ENCODE data around the gene TMEM178A. TPM values are rescaled to one million over a fixed set of nuclear protein-coding genes. Genes with fewer than 3 reads are reported as not detected.

Gene TMEM178A
- total and polyA plus RNA-seq, 2 of the 8 experiments (the other 6 are each of a cell fraction or from before 2014, with no cell fraction given), result 11.2 to 14.9 TPM

- no peak overlapping the region for H3K23ac ChIP-seq (ENCODE audit: insufficient read length)
- DNase-seq (ENCODE audit: low read depth in 1 of 2, low spot score in 2 of 2) (no peak), FAIRE-seq (no peak)
- no peaks in the 10 kb centered on the region for H3K27me3 ChIP-seq (replicated peaks in 1 of 4; ENCODE audit: control insufficient read depth in 3 of 4, extremely low read depth in 1 of 4, insufficient read depth in 3 of 4, low read length in 3 of 4)
- H3K4ac ChIP-seq (replicated peaks; ENCODE audit: insufficient read length, low read depth, low read length), result no peak overlapping the region
- no peak overlapping the region for H4K91ac ChIP-seq (replicated peaks; ENCODE audit: insufficient read length, low read length)
- H2BK12ac ChIP-seq (ENCODE audit: low read depth, low read length), result no peak overlapping the region
- no peaks in the 10 kb centered on the region for H3K9me3 ChIP-seq (ENCODE audit: insufficient read depth in 2 of 2, low read depth in 1 of 2, low read length in 1 of 2)
- H3K79me1 ChIP-seq (ENCODE audit: low read depth, low read length), result no peaks in the 10 kb centered on the region
- H3K18ac ChIP-seq (ENCODE audit: extremely low read depth, low read length), result no peak overlapping the region
- no peak overlapping the region for H2BK120ac ChIP-seq (replicated peaks; ENCODE audit: low read depth, low read length)
- no peak overlapping the region for H3K56ac ChIP-seq (replicated peaks; ENCODE audit: insufficient read length, low read depth, low read length)
- no peaks in the 10 kb centered on the region for H4K20me1 ChIP-seq (replicated peaks in 1 of 2; ENCODE audit: control insufficient read depth in 1 of 2, insufficient read depth in 2 of 2, low read length in 2 of 2)
- H3K23me2 ChIP-seq (ENCODE audit: low read depth, low read length), result no peaks in the 10 kb centered on the region
- no peaks in the 10 kb centered on the region for H3K36me3 ChIP-seq (ENCODE audit: control insufficient read depth in 2 of 4, insufficient read depth in 4 of 4, low read length in 3 of 4)
- no peak overlapping the region for H2AFZ ChIP-seq (ENCODE audit: low read length)
- no peak overlapping the region for H3K4me3 ChIP-seq (ENCODE audit: extremely low read depth in 1 of 4, insufficient read depth in 2 of 4, low read depth in 3 of 4, low read length in 4 of 4)
- peaks cover 0 to 5% (median 0%) of the 10 kb centered on the region in 4 experiments; a peak in 1 of 7 replicates for H3K4me1 ChIP-seq (replicated peaks in 1 of 4; ENCODE audit: control insufficient read depth in 3 of 4, insufficient read depth in 4 of 4, low read length in 3 of 4)
- H3K9ac ChIP-seq (replicated peaks in 1 of 4; ENCODE audit: extremely low read depth in 1 of 4, low read depth in 3 of 4, low read length in 3 of 4), result no peak overlapping the region
- 91% methylated on average over 9 of the region's 9 CpGs; no CpG with 5 or more reads in 1 of the 2 experiments for WGBS, 2 experiments (ENCODE audit: extremely low coverage in 1 of 2, insufficient coverage in 1 of 2, insufficient read length in 1 of 2, insufficient replicate concordance in 2 of 2, low coverage in 1 of 2, low lambda C conversion rate in 2 of 2, missing lambda C conversion rate in 1 of 2)
- no peak overlapping the region for H2BK20ac ChIP-seq (ENCODE audit: low read length)
- no peak overlapping the region for H3K4me2 ChIP-seq (ENCODE audit: insufficient read depth in 1 of 2, low read depth in 2 of 2, low read length in 2 of 2)
- no peak overlapping the region for H2AK5ac ChIP-seq (ENCODE audit: low read depth, low read length)
- H2BK15ac ChIP-seq (ENCODE audit: low read length), result no peak overlapping the region
- H4K8ac ChIP-seq (ENCODE audit: extremely low read depth, insufficient read depth, low read length), result no peak overlapping the region
- ChIA-PET CTCF (ENCODE audit: partially characterized antibody) (interaction anchor here (0.6 to 12.0 kb wide), 6 partner anchors 11 to 300 kb away, joined by 3 to 103 read pairs (median 4); no protein-coding TSS in a partner anchor), POLR2A (ENCODE audit: partially characterized antibody) (interaction anchor here (0.7 kb wide), 2 partner anchors 15 to 476 kb away, joined by 3 read pairs; no protein-coding TSS in a partner anchor)
- H3K14ac ChIP-seq (ENCODE audit: insufficient read length), result no peak overlapping the region
- no peaks in the 10 kb centered on the region for H3K79me2 ChIP-seq (ENCODE audit: control insufficient read depth in 1 of 2, insufficient read depth in 2 of 2, low read length in 2 of 2)
- no peak overlapping the region for H2BK5ac ChIP-seq (ENCODE audit: low read depth, low read length)
- H4K5ac ChIP-seq (ENCODE audit: insufficient read length, low read depth, low read length), result no peak overlapping the region
- H3K27ac ChIP-seq (ENCODE audit: low read depth, low read length), result no peak overlapping the region
- TF ChIP-seq SUZ12 (IDR thresholded peaks at IDR 0.05; ENCODE audit: low read length) (no peak), SRF (IDR thresholded peaks at IDR 0.05; ENCODE audit: low read depth, low read length) (no peak), EP300 (IDR thresholded peaks at IDR 0.05; ENCODE audit: borderline replicate concordance in 1 of 2, low read depth in 2 of 2, low read length in 2 of 2) (no peak), E2F6 (IDR thresholded peaks at IDR 0.05) (no peak), EGR1 (IDR thresholded peaks at IDR 0.05; ENCODE audit: borderline replicate concordance, low read depth, low read length) (no peak), TBP (IDR thresholded peaks at IDR 0.05; ENCODE audit: low read depth, low read length) (no peak), JUND (IDR thresholded peaks at IDR 0.05; ENCODE audit: low read length) (no peak), SP4 (IDR thresholded peaks at IDR 0.05; ENCODE audit: low read length) (no peak), KDM4A (IDR thresholded peaks at IDR 0.05; ENCODE audit: low read depth, low read length, severe bottlenecking) (no peak), ASH2L (IDR thresholded peaks at IDR 0.05; ENCODE audit: low read length) (no peak), POU5F1 (IDR thresholded peaks at IDR 0.05; ENCODE audit: low read depth, low read length) (no peak), USF2 (IDR thresholded peaks at IDR 0.05; ENCODE audit: low read length) (no peak), FOSL1 (IDR thresholded peaks at IDR 0.05; ENCODE audit: insufficient read depth, low read depth, low read length) (no peak)
Measured at GRCh38 chr2:39718483-39718882, 52.8 kb downstream of the TMEM178A start.

All from H1 (cell line).